ENCODE measurements around the gene DIS3L2.
A peak's percentile ranks its signal among the peaks of the same experiment; 100 is the strongest.

DIS3L2 gene

GRCh38 chr2:231925303-231926179 is 36.0 kb upstream of the DIS3L2 start:
- Mint-ChIP-seq H3K4me3 (peak overlapping the region; percentile 41), H3K36me3 (ENCODE audit: low read depth) (no peaks in the 10 kb centered on the region), H3K4me1 (ENCODE audit: low read depth) (peaks cover 11% of the 10 kb centered on the region), H3K27ac (no peak overlapping the region), H3K9me3 (no peaks in the 10 kb centered on the region), H3K27me3 (peaks cover 74% of the 10 kb centered on the region)
- intact Hi-C loops (cut with micrococcal nuclease): loop anchor here (1.0 kb wide), 1 partner anchor 402 kb away; no protein-coding TSS in a partner anchor

GRCh38 chr2:231926180-231926741 is 35.3 kb upstream of the DIS3L2 start, which contains the start of gene NPPC:
NPPC (minus strand) TSS chr2:231926396; CDS start chr2:231926249, 147 bp downstream.
- intact Hi-C loops (cut with micrococcal nuclease): no loop called here
- peak within 1 kb of the TSS; percentile 41 for H3K4me3 Mint-ChIP-seq
- H3K27ac Mint-ChIP-seq: no peak within 1 kb of the TSS

GRCh38 chr2:231926761-231927565 is 34.5 kb upstream of the DIS3L2 start:
- Mint-ChIP-seq H3K4me3 (no peak overlapping the region), H3K4me1 (ENCODE audit: low read depth) (peaks cover 11% of the 10 kb centered on the region), H3K9me3 (no peaks in the 10 kb centered on the region), H3K27me3 (peaks cover 72% of the 10 kb centered on the region), H3K36me3 (ENCODE audit: low read depth) (no peaks in the 10 kb centered on the region), H3K27ac (no peak overlapping the region)
- intact Hi-C loops (cut with micrococcal nuclease): no loop called here

More at GRCh38 chr2:231926180-231926741, 35.3 kb upstream of the DIS3L2 start, which contains the start of gene NPPC:
- peaks cover 72% of the 10 kb centered on the region for H3K27me3 Mint-ChIP-seq
- H3K4me1 Mint-ChIP-seq (ENCODE audit: low read depth): peaks cover 11% of the 10 kb centered on the region
- no peaks in the 10 kb centered on the region for H3K36me3 Mint-ChIP-seq (ENCODE audit: low read depth)
- no peaks in the 10 kb centered on the region for H3K9me3 Mint-ChIP-seq

- Mint-ChIP-seq H3K9me3 (no peaks in the 10 kb centered on the region), H3K27me3 (peaks cover 67% of the 10 kb centered on the region), H3K4me1 (ENCODE audit: low read depth) (peaks cover 11% of the 10 kb centered on the region), H3K4me3 (no peak overlapping the region), H3K36me3 (ENCODE audit: low read depth) (no peaks in the 10 kb centered on the region), H3K27ac (no peak overlapping the region)
- intact Hi-C loops (cut with micrococcal nuclease): no loop called here
Measured at GRCh38 chr2:231927566-231927890, 34.0 kb upstream of the DIS3L2 start.

GRCh38 chr2:231928481-231928880 is 33.0 kb upstream of the DIS3L2 start:
- Mint-ChIP-seq H3K4me3 (no peak overlapping the region), H3K27me3 (peaks cover 62% of the 10 kb centered on the region), H3K4me1 (ENCODE audit: low read depth) (peaks cover 11% of the 10 kb centered on the region), H3K27ac (no peak overlapping the region), H3K9me3 (no peaks in the 10 kb centered on the region), H3K36me3 (ENCODE audit: low read depth) (no peaks in the 10 kb centered on the region)
- intact Hi-C loops (cut with micrococcal nuclease): no loop called here

- Mint-ChIP-seq H3K36me3 (ENCODE audit: low read depth) (no peaks in the 10 kb centered on the region), H3K27me3 (peaks cover 55% of the 10 kb centered on the region), H3K9me3 (no peaks in the 10 kb centered on the region), H3K4me3 (no peak overlapping the region), H3K27ac (no peak overlapping the region), H3K4me1 (ENCODE audit: low read depth) (peaks cover 11% of the 10 kb centered on the region)
- intact Hi-C loops (cut with micrococcal nuclease): no loop called here
Measured at GRCh38 chr2:231928901-231929725, 32.4 kb upstream of the DIS3L2 start.

- peaks cover 11% of the 10 kb centered on the region for H3K4me1 Mint-ChIP-seq (ENCODE audit: low read depth)
- no peak overlapping the region for H3K27ac Mint-ChIP-seq
- peaks cover 46% of the 10 kb centered on the region for H3K27me3 Mint-ChIP-seq
- intact Hi-C loops (cut with micrococcal nuclease): no loop called here
- no peaks in the 10 kb centered on the region for H3K36me3 Mint-ChIP-seq (ENCODE audit: low read depth)
- H3K9me3 Mint-ChIP-seq: no peaks in the 10 kb centered on the region
- H3K4me3 Mint-ChIP-seq: no peak overlapping the region
Measured at GRCh38 chr2:231929961-231930592, 31.4 kb upstream of the DIS3L2 start.

- H3K27me3 Mint-ChIP-seq: peaks cover 40% of the 10 kb centered on the region
- intact Hi-C loops (cut with micrococcal nuclease): no loop called here
Measured at GRCh38 chr2:231930593-231931281, 30.8 kb upstream of the DIS3L2 start.

GRCh38 chr2:231931481-231931915 is 30.0 kb upstream of the DIS3L2 start:
- Mint-ChIP-seq H3K36me3 (ENCODE audit: low read depth) (no peaks in the 10 kb centered on the region), H3K27me3 (peaks cover 33% of the 10 kb centered on the region), H3K4me1 (ENCODE audit: low read depth) (peaks cover 9% of the 10 kb centered on the region), H3K9me3 (no peaks in the 10 kb centered on the region), H3K4me3 (no peak overlapping the region), H3K27ac (no peak overlapping the region)
- intact Hi-C loops (cut with micrococcal nuclease): no loop called here

More at GRCh38 chr2:231930593-231931281, 30.8 kb upstream of the DIS3L2 start:
- no peaks in the 10 kb centered on the region for H3K36me3 Mint-ChIP-seq (ENCODE audit: low read depth)
- H3K9me3 Mint-ChIP-seq: no peaks in the 10 kb centered on the region
- no peak overlapping the region for H3K4me3 Mint-ChIP-seq
- H3K27ac Mint-ChIP-seq: no peak overlapping the region
- peaks cover 11% of the 10 kb centered on the region for H3K4me1 Mint-ChIP-seq (ENCODE audit: low read depth)

GRCh38 chr2:231932711-231932970 is 28.9 kb upstream of the DIS3L2 start:
- H3K9me3 Mint-ChIP-seq: no peaks in the 10 kb centered on the region

GRCh38 chr2:231932985-231933915 is 28.3 kb upstream of the DIS3L2 start:
- no peak overlapping the region for H3K4me3 Mint-ChIP-seq

More at GRCh38 chr2:231932711-231932970, 28.9 kb upstream of the DIS3L2 start:
- peaks cover 21% of the 10 kb centered on the region for H3K27me3 Mint-ChIP-seq
- no peaks in the 10 kb centered on the region for H3K36me3 Mint-ChIP-seq (ENCODE audit: low read depth)
- H3K4me3 Mint-ChIP-seq: no peak overlapping the region
- no peak overlapping the region for H3K27ac Mint-ChIP-seq
- intact Hi-C loops (cut with micrococcal nuclease): no loop called here
- H3K4me1 Mint-ChIP-seq (ENCODE audit: low read depth): no peaks in the 10 kb centered on the region

GRCh38 chr2:231933916-231934401 is 27.6 kb upstream of the DIS3L2 start:
- H3K9me3 Mint-ChIP-seq: no peaks in the 10 kb centered on the region
- peaks cover 9% of the 10 kb centered on the region for H3K27me3 Mint-ChIP-seq
- no peak overlapping the region for H3K4me3 Mint-ChIP-seq
- no peak overlapping the region for H3K27ac Mint-ChIP-seq
- no peaks in the 10 kb centered on the region for H3K36me3 Mint-ChIP-seq (ENCODE audit: low read depth)
- no peaks in the 10 kb centered on the region for H3K4me1 Mint-ChIP-seq (ENCODE audit: low read depth)
- intact Hi-C loops (cut with micrococcal nuclease): no loop called here

More at GRCh38 chr2:231932985-231933915, 28.3 kb upstream of the DIS3L2 start:
- no peaks in the 10 kb centered on the region for H3K4me1 Mint-ChIP-seq (ENCODE audit: low read depth)
- H3K27ac Mint-ChIP-seq: no peak overlapping the region
- H3K36me3 Mint-ChIP-seq (ENCODE audit: low read depth): no peaks in the 10 kb centered on the region
- peaks cover 16% of the 10 kb centered on the region for H3K27me3 Mint-ChIP-seq
- H3K9me3 Mint-ChIP-seq: no peaks in the 10 kb centered on the region
- intact Hi-C loops (cut with micrococcal nuclease): no loop called here
